ENCODE measurements around the gene SUGCT. TPM values are rescaled to one million over a fixed set of nuclear protein-coding genes. Genes with fewer than 3 reads are reported as not detected.

SUGCT gene
- total and polyA plus RNA-seq, 8 donors, result 2.0 to 4.2 (median 2.9) TPM

DNA sequence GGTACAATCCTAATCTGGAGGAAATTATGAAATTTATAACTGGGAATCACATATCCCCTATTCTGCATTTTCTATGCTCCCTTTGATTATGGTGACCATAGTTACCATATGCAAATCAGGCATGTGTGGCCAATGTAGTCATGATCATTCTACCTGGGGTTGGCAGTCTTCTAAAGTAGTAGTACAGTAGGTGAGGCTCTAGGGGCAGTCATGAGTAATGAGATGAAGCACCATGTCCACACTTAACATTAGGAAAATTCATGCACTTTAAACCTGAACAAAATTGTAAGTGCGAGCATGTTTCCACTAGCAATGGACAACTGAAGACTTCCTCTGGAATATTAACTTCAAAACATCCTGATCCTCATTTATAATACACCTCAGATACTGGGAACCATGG, 545.9 kb downstream of the SUGCT start:
- no peaks in the 10 kb centered on the region for H3K9me3 ChIP-seq
- H3K36me3 ChIP-seq, result no peaks in the 10 kb centered on the region
- no peaks in the 10 kb centered on the region for H3K27me3 ChIP-seq
- intact Hi-C loops (cut with DNase I), result no loop called here
- no peak for ATAC-seq
- no peak overlapping the region for H3K4me3 ChIP-seq
- DNase-seq, result no peak
- no peak for TF ChIP-seq CTCF (IDR thresholded peaks at IDR 0.05)
- H3K4me1 ChIP-seq, result no peaks in the 10 kb centered on the region
- no peak overlapping the region for H3K27ac ChIP-seq

DNA sequence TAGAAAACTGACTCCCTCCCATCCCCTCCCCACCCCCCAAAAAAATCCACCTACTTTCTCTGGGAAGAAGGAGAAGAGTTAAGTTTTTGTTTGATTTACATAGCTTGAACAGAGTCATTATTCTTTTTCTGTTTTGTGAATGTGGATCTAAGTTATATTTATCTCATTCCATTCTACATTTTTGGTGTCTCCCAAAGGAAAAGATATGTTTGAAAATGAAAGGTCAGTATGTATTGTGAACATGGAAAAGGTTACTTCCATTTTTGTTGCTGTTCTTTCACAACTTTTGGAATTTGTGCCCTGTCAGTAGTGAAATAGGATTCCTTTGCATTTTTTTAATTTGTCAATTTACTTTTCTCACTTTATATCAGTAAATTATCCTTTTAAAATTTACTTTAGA, 547.9 kb downstream of the SUGCT start:
- H3K27me3 ChIP-seq, result no peaks in the 10 kb centered on the region
- DNase-seq (no peak), ATAC-seq (no peak)
- no peaks in the 10 kb centered on the region for H3K36me3 ChIP-seq
- no peak overlapping the region for H3K4me3 ChIP-seq
- no peaks in the 10 kb centered on the region for H3K4me1 ChIP-seq
- intact Hi-C loops (cut with DNase I), result no loop called here
- no peaks in the 10 kb centered on the region for H3K9me3 ChIP-seq
- H3K27ac ChIP-seq, result no peak overlapping the region
- TF ChIP-seq CTCF (IDR thresholded peaks at IDR 0.05), result no peak

- intact Hi-C loops (cut with DNase I), result no loop called here
- H3K4me3 ChIP-seq, result no peak overlapping the region
- no peaks in the 10 kb centered on the region for H3K4me1 ChIP-seq
- DNase-seq (no peak), ATAC-seq (no peak)
- H3K36me3 ChIP-seq, result no peaks in the 10 kb centered on the region
- no peak for TF ChIP-seq CTCF (IDR thresholded peaks at IDR 0.05)
- H3K27me3 ChIP-seq, result no peaks in the 10 kb centered on the region
- no peaks in the 10 kb centered on the region for H3K9me3 ChIP-seq
- no peak overlapping the region for H3K27ac ChIP-seq
Observed at GRCh38 chr7:40694026-40694809, 559.4 kb downstream of the SUGCT start.

DNA sequence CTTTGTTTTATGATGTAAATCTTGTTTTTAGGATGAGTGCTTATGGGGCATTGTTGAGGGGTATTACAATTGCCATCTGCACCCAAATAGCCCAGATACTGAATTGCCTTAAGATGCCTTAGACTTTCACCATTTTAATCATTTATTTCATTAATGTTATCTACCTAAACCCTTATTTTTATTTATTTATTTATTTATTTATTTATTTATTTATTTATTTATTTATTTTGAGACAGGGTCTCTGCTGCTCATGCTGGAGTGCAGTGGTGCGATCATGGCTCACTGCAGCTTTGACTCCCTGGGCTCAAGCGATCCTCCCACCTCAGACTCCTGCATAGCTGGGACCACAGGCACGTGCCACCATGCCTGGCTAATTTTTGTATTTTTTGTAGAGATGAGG, 560.2 kb downstream of the SUGCT start:
- H3K9me3 ChIP-seq, result no peaks in the 10 kb centered on the region
- no peak for TF ChIP-seq CTCF (IDR thresholded peaks at IDR 0.05)
- H3K4me3 ChIP-seq, result no peak overlapping the region
- H3K27ac ChIP-seq, result no peak overlapping the region
- H3K36me3 ChIP-seq, result no peaks in the 10 kb centered on the region
- no peaks in the 10 kb centered on the region for H3K27me3 ChIP-seq
- ATAC-seq (no peak), DNase-seq (no peak)
- no peaks in the 10 kb centered on the region for H3K4me1 ChIP-seq
- intact Hi-C loops (cut with DNase I), result no loop called here

DNA sequence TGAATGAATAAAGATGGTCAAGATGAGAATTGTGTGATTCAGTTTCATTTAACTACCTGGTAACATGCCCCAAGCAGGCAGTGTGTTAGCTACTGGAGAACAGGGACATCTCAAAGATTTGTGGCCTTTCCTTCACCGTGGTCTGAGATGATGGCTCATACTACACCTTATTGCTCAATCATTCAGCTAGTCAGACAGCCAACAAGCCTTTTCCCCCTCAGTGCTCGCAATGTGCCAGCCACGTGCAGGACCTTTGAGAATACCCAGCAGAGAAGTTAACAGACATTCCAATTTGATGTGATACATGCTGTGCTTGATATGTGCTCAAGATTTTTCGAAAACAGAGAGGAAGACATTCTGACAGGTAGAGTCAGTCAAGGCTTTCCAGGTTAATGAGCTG, 562.8 kb downstream of the SUGCT start:
- Histone ChIP-seq H3K36me3 (no peaks in the 10 kb centered on the region), H3K9me3 (no peaks in the 10 kb centered on the region), H3K4me3 (no peak overlapping the region), H3K27ac (no peak overlapping the region), H3K4me1 (no peaks in the 10 kb centered on the region), H3K27me3 (no peaks in the 10 kb centered on the region)
- intact Hi-C loops (cut with DNase I), result no loop called here
- DNase-seq, result no peak
- ATAC-seq, result no peak
- no peak for TF ChIP-seq CTCF (IDR thresholded peaks at IDR 0.05)

All from left lung (tissue), 10 donors.